ENCODE results near the gene DCTN2. TPM values are rescaled to one million over a fixed set of nuclear protein-coding genes. Genes with fewer than 3 reads are reported as not detected.
"Not testable (repeated sequence)": the region's sequence is repeated elsewhere in the genome, so short reads cannot be mapped to it uniquely, and the experiment has no call there.

Gene DCTN2
- polyA plus RNA-seq, 4 donors = 112 to 224 (median 145) TPM

GRCh38 chr12:57588951-57589610, 42.1 kb upstream of the DCTN2 start:
- DNase-seq; H3K27ac ChIP-seq (ENCODE audit: low read depth in 1 of 3, low read length in 2 of 3); FAIRE-seq; H3K4me1 ChIP-seq (ENCODE audit: control insufficient read depth in 3 of 3, insufficient read depth in 2 of 3, low read depth in 1 of 3, low read length in 2 of 3); H3K36me3 ChIP-seq (ENCODE audit: control insufficient read depth in 3 of 3, insufficient read depth in 2 of 3, low read depth in 1 of 3, low read length in 3 of 3); H3K4me3 ChIP-seq (ENCODE audit: low read depth in 1 of 3, low read length in 3 of 3); H3K9me3 ChIP-seq (ENCODE audit: control insufficient read depth in 2 of 2, insufficient read depth in 1 of 2, low read depth in 1 of 2, low read length in 1 of 2): not testable (repeated sequence)
- H3K27me3 ChIP-seq (ENCODE audit: control insufficient read depth in 3 of 3, insufficient read depth in 3 of 3, low read length in 3 of 3) = peaks cover 0 to 30% (median 0%) of the 10 kb centered on the region in 3 donors
- 88 to 92% (median 90%) methylated on average over 15 of the region's 15 CpGs for WGBS, 3 donors

- no peak for FAIRE-seq
- no peak overlapping the region for H3K27ac ChIP-seq (ENCODE audit: low read depth in 1 of 3, low read length in 2 of 3)
- H3K4me3 ChIP-seq (ENCODE audit: low read depth in 1 of 3, low read length in 3 of 3) = no peak overlapping the region
- no peak for DNase-seq
- peaks cover 0 to 42% (median 0%) of the 10 kb centered on the region in 3 donors for H3K27me3 ChIP-seq (ENCODE audit: control insufficient read depth in 3 of 3, insufficient read depth in 3 of 3, low read length in 3 of 3)
- H3K4me1 ChIP-seq (ENCODE audit: control insufficient read depth in 3 of 3, insufficient read depth in 2 of 3, low read depth in 1 of 3, low read length in 2 of 3) = peaks cover 1 to 4% (median 1%) of the 10 kb centered on the region in 3 donors
- WGBS, 3 donors = 77 to 80% (median 77%) methylated on average over 3 of the region's 3 CpGs
- no peaks in the 10 kb centered on the region for H3K36me3 ChIP-seq (ENCODE audit: control insufficient read depth in 3 of 3, insufficient read depth in 2 of 3, low read depth in 1 of 3, low read length in 3 of 3)
- H3K9me3 ChIP-seq (ENCODE audit: control insufficient read depth in 2 of 2, insufficient read depth in 1 of 2, low read depth in 1 of 2, low read length in 1 of 2) = no peaks in the 10 kb centered on the region
Measured at GRCh38 chr12:57586832-57587429, 39.9 kb upstream of the DCTN2 start.

DNA sequence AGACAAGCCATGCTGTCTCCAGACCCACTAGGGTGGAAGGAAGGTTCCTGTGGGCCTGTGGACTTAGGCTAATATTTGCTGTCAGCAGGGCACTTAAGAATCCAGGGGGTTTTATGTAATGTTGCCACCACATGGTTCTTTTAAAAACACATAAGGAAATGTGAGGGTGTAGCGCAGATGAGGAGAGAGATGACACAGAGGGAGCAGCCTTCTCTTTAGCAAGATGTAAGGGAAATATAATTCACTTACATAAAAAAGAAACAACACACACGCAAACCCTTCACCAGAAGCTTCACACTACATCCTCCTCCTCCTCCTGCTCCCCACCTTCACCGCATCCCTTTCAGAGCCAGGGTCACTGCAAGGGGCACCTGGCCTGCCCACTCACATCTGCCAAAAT, 39.1 kb upstream of the DCTN2 start:
- no peak overlapping the region for H3K27ac ChIP-seq (ENCODE audit: low read depth in 1 of 3, low read length in 2 of 3)
- peaks cover 0 to 42% (median 0%) of the 10 kb centered on the region in 3 donors for H3K27me3 ChIP-seq (ENCODE audit: control insufficient read depth in 3 of 3, insufficient read depth in 3 of 3, low read length in 3 of 3)
- DNase-seq = no peak
- no peak for FAIRE-seq
- peaks cover 0 to 4% (median 0%) of the 10 kb centered on the region in 3 donors for H3K4me1 ChIP-seq (ENCODE audit: control insufficient read depth in 3 of 3, insufficient read depth in 2 of 3, low read depth in 1 of 3, low read length in 2 of 3)
- H3K9me3 ChIP-seq (ENCODE audit: control insufficient read depth in 2 of 2, insufficient read depth in 1 of 2, low read depth in 1 of 2, low read length in 1 of 2) = no peaks in the 10 kb centered on the region
- no peak overlapping the region for H3K4me3 ChIP-seq (ENCODE audit: low read depth in 1 of 3, low read length in 3 of 3)
- H3K36me3 ChIP-seq (ENCODE audit: control insufficient read depth in 3 of 3, insufficient read depth in 2 of 3, low read depth in 1 of 3, low read length in 3 of 3) = no peaks in the 10 kb centered on the region
- WGBS, 3 donors = 85 to 92% (median 85%) methylated on average over 3 of the region's 3 CpGs

- Histone ChIP-seq H3K4me1 (ENCODE audit: control insufficient read depth in 3 of 3, insufficient read depth in 2 of 3, low read depth in 1 of 3, low read length in 2 of 3) (peaks cover 0 to 4% (median 0%) of the 10 kb centered on the region in 3 donors), H3K4me3 (ENCODE audit: low read depth in 1 of 3, low read length in 3 of 3) (no peak overlapping the region), H3K27ac (ENCODE audit: low read depth in 1 of 3, low read length in 2 of 3) (no peak overlapping the region), H3K27me3 (ENCODE audit: control insufficient read depth in 3 of 3, insufficient read depth in 3 of 3, low read length in 3 of 3) (peaks cover 0 to 42% (median 0%) of the 10 kb centered on the region in 3 donors), H3K9me3 (ENCODE audit: control insufficient read depth in 2 of 2, insufficient read depth in 1 of 2, low read depth in 1 of 2, low read length in 1 of 2) (no peaks in the 10 kb centered on the region), H3K36me3 (ENCODE audit: control insufficient read depth in 3 of 3, insufficient read depth in 2 of 3, low read depth in 1 of 3, low read length in 3 of 3) (no peaks in the 10 kb centered on the region)
- 73 to 79% (median 76%) methylated on average over 2 of the region's 2 CpGs for WGBS, 3 donors
- DNase-seq (no peak), FAIRE-seq (no peak)
Measured at GRCh38 chr12:57585156-57585555, 38.2 kb upstream of the DCTN2 start.

GRCh38 chr12:57584690-57585089, 37.7 kb upstream of the DCTN2 start:
- Histone ChIP-seq H3K9me3 (ENCODE audit: control insufficient read depth in 2 of 2, insufficient read depth in 1 of 2, low read depth in 1 of 2, low read length in 1 of 2) (no peaks in the 10 kb centered on the region), H3K4me1 (ENCODE audit: control insufficient read depth in 3 of 3, insufficient read depth in 2 of 3, low read depth in 1 of 3, low read length in 2 of 3) (peaks cover 0 to 7% (median 0%) of the 10 kb centered on the region in 3 donors), H3K4me3 (ENCODE audit: low read depth in 1 of 3, low read length in 3 of 3) (no peak overlapping the region), H3K27ac (ENCODE audit: low read depth in 1 of 3, low read length in 2 of 3) (no peak overlapping the region), H3K27me3 (ENCODE audit: control insufficient read depth in 3 of 3, insufficient read depth in 3 of 3, low read length in 3 of 3) (peaks cover 0 to 42% (median 0%) of the 10 kb centered on the region in 3 donors), H3K36me3 (ENCODE audit: control insufficient read depth in 3 of 3, insufficient read depth in 2 of 3, low read depth in 1 of 3, low read length in 3 of 3) (no peaks in the 10 kb centered on the region)
- no peak for FAIRE-seq
- no peak for DNase-seq

DNA sequence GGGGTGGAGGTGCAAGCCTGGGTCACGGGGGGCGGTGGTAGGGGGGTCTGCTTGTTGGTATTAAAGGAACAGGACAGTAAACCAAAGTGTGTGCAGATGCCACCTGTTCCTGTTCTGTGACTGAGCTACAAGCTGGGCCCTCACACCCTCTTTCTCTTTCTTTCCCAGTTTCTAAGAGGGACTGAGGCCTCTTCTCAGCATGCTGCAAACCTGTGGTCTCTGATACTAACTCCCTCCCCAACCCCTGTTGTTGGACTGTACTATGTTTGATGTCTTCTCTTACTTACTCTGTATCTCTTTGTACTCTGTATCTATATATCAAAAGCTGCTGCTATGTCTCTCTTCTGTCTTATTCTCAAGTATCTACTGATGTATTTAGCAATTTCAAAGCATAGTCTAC, 37.1 kb upstream of the DCTN2 start:
- 88 to 100% (median 96%) methylated on average over 2 of the region's 2 CpGs for WGBS, 3 donors
- no peak for FAIRE-seq
- H3K4me3 ChIP-seq (ENCODE audit: low read depth in 1 of 3, low read length in 3 of 3) = no peak overlapping the region

DNA sequence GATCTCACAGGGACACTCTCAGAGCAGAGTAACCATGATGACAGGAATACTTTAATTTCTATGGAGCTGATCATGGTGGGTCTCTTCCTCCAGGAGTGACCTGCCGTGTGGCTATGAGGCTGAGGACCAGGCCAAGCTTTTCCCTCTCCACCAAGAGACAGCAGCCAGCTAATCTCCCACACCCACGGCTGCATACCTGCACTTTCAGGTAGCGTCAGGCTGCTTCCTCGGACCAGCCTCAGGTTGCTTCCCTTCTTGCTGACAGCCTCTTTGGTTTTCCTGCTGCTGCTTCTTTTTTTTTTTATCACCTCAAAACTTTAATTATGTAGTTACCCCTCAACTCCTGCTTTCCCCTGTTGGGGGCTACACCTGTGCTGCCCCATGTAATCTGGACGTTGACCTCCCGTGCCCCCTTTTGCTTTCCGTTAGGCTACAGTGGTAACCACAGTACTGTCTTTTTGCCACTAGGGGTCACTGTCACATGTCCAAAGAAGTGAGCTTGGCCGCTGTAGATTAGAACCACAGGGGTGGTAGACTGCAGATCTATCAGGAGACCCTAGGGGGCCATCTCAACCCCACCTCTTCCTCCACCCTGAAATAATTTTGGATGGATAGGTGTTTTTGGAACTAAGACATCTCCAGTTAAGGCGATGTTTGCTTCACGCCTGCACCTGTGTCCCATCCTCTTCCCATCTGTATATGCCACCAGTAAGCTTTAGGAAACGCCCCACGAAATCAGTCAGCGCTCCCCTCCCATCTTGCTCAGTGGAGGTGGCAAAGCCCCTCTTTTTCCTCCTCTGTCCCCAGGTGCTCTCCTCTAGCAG, 36.2 kb upstream of the DCTN2 start:
- FAIRE-seq (no peak), DNase-seq (peak; percentile 63 to 82)
- 40 to 44% (median 41%) methylated on average over 13 of the region's 13 CpGs for WGBS, 3 donors
- Histone ChIP-seq H3K27ac (ENCODE audit: low read depth in 1 of 3, low read length in 2 of 3) (no peak overlapping the region), H3K4me3 (ENCODE audit: low read depth in 1 of 3, low read length in 3 of 3) (no peak overlapping the region), H3K4me1 (ENCODE audit: control insufficient read depth in 3 of 3, insufficient read depth in 2 of 3, low read depth in 1 of 3, low read length in 2 of 3) (peaks cover 0 to 12% (median 0%) of the 10 kb centered on the region in 3 donors), H3K9me3 (ENCODE audit: control insufficient read depth in 2 of 2, insufficient read depth in 1 of 2, low read depth in 1 of 2, low read length in 1 of 2) (no peaks in the 10 kb centered on the region), H3K36me3 (ENCODE audit: control insufficient read depth in 3 of 3, insufficient read depth in 2 of 3, low read depth in 1 of 3, low read length in 3 of 3) (no peaks in the 10 kb centered on the region), H3K27me3 (ENCODE audit: control insufficient read depth in 3 of 3, insufficient read depth in 3 of 3, low read length in 3 of 3) (peaks cover 0 to 39% (median 0%) of the 10 kb centered on the region in 3 donors)

More for the DNA sequence above, 37.1 kb upstream of the DCTN2 start:
- Histone ChIP-seq H3K4me1 (ENCODE audit: control insufficient read depth in 3 of 3, insufficient read depth in 2 of 3, low read depth in 1 of 3, low read length in 2 of 3) (peaks cover 0 to 12% (median 0%) of the 10 kb centered on the region in 3 donors), H3K9me3 (ENCODE audit: control insufficient read depth in 2 of 2, insufficient read depth in 1 of 2, low read depth in 1 of 2, low read length in 1 of 2) (no peaks in the 10 kb centered on the region), H3K27me3 (ENCODE audit: control insufficient read depth in 3 of 3, insufficient read depth in 3 of 3, low read length in 3 of 3) (peaks cover 0 to 42% (median 0%) of the 10 kb centered on the region in 3 donors), H3K27ac (ENCODE audit: low read depth in 1 of 3, low read length in 2 of 3) (no peak overlapping the region), H3K36me3 (ENCODE audit: control insufficient read depth in 3 of 3, insufficient read depth in 2 of 3, low read depth in 1 of 3, low read length in 3 of 3) (no peaks in the 10 kb centered on the region)
- DNase-seq = no peak

- H3K4me1 ChIP-seq (ENCODE audit: control insufficient read depth in 3 of 3, insufficient read depth in 2 of 3, low read depth in 1 of 3, low read length in 2 of 3) = peaks cover 0 to 12% (median 0%) of the 10 kb centered on the region in 3 donors
- H3K9me3 ChIP-seq (ENCODE audit: control insufficient read depth in 2 of 2, insufficient read depth in 1 of 2, low read depth in 1 of 2, low read length in 1 of 2) = no peaks in the 10 kb centered on the region
- WGBS, 3 donors = 98 to 100% (median 100%) methylated on average over 1 of the region's 1 CpG
- no peak for FAIRE-seq
- H3K4me3 ChIP-seq (ENCODE audit: low read depth in 1 of 3, low read length in 3 of 3) = no peak overlapping the region
- H3K27me3 ChIP-seq (ENCODE audit: control insufficient read depth in 3 of 3, insufficient read depth in 3 of 3, low read length in 3 of 3) = peaks cover 0 to 31% (median 0%) of the 10 kb centered on the region in 3 donors
- no peak for DNase-seq
- H3K36me3 ChIP-seq (ENCODE audit: control insufficient read depth in 3 of 3, insufficient read depth in 2 of 3, low read depth in 1 of 3, low read length in 3 of 3) = no peaks in the 10 kb centered on the region
- no peak overlapping the region for H3K27ac ChIP-seq (ENCODE audit: low read depth in 1 of 3, low read length in 2 of 3)
Measured at GRCh38 chr12:57582440-57582839, 35.4 kb upstream of the DCTN2 start.

All from small intestine (tissue), 7 donors.